Endothelial cell (in vitro differentiated cells): ENCODE results near the gene BAZ1B. TPM values are rescaled to one million over a fixed set of nuclear protein-coding genes. Genes with fewer than 3 reads are reported as not detected.
"Not testable (repeated sequence)": the region's sequence is repeated elsewhere in the genome, so short reads cannot be mapped to it uniquely, and the experiment has no call there.

Source experiments
- DNase-seq: peaks from one replicate; pipeline ENCODE4 v3.0.0; 2021; ENCODE audit warnings: low spot score
- H3K27ac Mint-ChIP-seq: one replicate; pipeline ENCODE4 v1.8.0; 2021; ENCODE audit warnings: mixed read lengths, inconsistent platforms; ENCODE audit not compliant: unreplicated experiment
- H3K27me3 Mint-ChIP-seq: one replicate; pipeline ENCODE4 v1.8.0; 2021; ENCODE audit warnings: mild to moderate bottlenecking, moderate library complexity, mixed read lengths, inconsistent platforms; ENCODE audit not compliant: unreplicated experiment
- H3K36me3 Mint-ChIP-seq: one replicate; pipeline ENCODE4 v1.8.0; 2021; ENCODE audit warnings: mild to moderate bottlenecking, low read depth, mixed read lengths, inconsistent platforms; ENCODE audit not compliant: unreplicated experiment
- H3K4me1 Mint-ChIP-seq: one replicate; pipeline ENCODE4 v1.8.0; 2021; ENCODE audit warnings: mild to moderate bottlenecking, mixed read lengths, inconsistent platforms; ENCODE audit not compliant: unreplicated experiment
- H3K4me3 Mint-ChIP-seq: one replicate; pipeline ENCODE4 v1.8.0; 2021; ENCODE audit warnings: mild to moderate bottlenecking, mixed read lengths, inconsistent platforms; ENCODE audit not compliant: unreplicated experiment
- H3K9me3 Mint-ChIP-seq: one replicate; pipeline ENCODE4 v1.8.0; 2021; ENCODE audit warnings: mixed read lengths, inconsistent platforms; ENCODE audit not compliant: unreplicated experiment
- total RNA-seq: library from RNA; stranded (reverse); fragmentation: NEBNext Ultra II Directional; extraction: Animal tissue kit (Norgen Biotek cat#: 25700); gene quantifications from one replicate; pipeline ENCODE4 v1.2.1, GENCODE V29; 2021; ENCODE audit not compliant: unreplicated experiment
- TF ChIP-seq, protein P1 (sequence below): fragments of 200-600 bp; sonication (generic); IDR thresholded peaks from one replicate; pipeline ENCODE4 v1.5.0; 2021; ENCODE audit warnings: antibody characterized with exemption; ENCODE audit not compliant: unreplicated experiment

The BAZ1B gene
- total RNA-seq, 1 donor from 2014 or later, result 56.5 TPM

DNA sequence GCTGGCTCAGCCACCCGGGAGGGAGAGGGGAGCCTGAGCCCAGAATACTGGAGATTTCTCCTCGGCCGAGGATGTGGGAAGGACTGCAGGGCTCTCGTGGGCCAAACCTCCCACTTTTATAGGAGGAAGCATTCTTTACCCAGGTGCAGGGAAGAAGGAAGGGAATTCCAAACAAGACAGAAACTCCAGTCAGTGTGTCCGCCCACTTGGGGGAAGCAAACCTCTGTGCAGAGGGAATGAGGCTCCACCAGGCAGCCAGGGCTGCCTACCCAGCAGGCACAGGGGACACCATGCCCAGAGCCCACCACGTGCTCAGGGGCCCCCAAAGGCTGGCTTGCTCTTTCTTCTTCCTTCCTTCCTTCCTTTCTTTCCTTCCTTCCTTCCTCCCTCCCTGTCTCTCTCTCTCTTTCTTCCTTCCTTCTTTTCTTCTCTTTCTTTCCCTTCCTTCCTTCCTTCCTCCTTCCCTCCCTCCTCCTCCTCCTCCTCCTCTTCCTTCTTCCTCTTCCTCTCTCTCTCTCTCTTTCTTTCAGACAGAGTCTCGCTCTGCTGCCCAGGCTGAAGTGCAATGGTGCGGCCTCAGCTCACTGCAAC, 103.9 kb downstream of the BAZ1B start:
- no peaks in the 10 kb centered on the region for H3K9me3 Mint-ChIP-seq
- no peak overlapping the region for H3K27ac Mint-ChIP-seq
- peaks cover 12% of the 10 kb centered on the region for H3K4me1 Mint-ChIP-seq
- TF ChIP-seq, protein P1, sequence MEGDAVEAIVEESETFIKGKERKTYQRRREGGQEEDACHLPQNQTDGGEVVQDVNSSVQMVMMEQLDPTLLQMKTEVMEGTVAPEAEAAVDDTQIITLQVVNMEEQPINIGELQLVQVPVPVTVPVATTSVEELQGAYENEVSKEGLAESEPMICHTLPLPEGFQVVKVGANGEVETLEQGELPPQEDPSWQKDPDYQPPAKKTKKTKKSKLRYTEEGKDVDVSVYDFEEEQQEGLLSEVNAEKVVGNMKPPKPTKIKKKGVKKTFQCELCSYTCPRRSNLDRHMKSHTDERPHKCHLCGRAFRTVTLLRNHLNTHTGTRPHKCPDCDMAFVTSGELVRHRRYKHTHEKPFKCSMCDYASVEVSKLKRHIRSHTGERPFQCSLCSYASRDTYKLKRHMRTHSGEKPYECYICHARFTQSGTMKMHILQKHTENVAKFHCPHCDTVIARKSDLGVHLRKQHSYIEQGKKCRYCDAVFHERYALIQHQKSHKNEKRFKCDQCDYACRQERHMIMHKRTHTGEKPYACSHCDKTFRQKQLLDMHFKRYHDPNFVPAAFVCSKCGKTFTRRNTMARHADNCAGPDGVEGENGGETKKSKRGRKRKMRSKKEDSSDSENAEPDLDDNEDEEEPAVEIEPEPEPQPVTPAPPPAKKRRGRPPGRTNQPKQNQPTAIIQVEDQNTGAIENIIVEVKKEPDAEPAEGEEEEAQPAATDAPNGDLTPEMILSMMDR, result no peak
- DNase-seq, result no peak
- no peak overlapping the region for H3K4me3 Mint-ChIP-seq
- H3K27me3 Mint-ChIP-seq, result peaks cover 8% of the 10 kb centered on the region
- no peaks in the 10 kb centered on the region for H3K36me3 Mint-ChIP-seq

DNA sequence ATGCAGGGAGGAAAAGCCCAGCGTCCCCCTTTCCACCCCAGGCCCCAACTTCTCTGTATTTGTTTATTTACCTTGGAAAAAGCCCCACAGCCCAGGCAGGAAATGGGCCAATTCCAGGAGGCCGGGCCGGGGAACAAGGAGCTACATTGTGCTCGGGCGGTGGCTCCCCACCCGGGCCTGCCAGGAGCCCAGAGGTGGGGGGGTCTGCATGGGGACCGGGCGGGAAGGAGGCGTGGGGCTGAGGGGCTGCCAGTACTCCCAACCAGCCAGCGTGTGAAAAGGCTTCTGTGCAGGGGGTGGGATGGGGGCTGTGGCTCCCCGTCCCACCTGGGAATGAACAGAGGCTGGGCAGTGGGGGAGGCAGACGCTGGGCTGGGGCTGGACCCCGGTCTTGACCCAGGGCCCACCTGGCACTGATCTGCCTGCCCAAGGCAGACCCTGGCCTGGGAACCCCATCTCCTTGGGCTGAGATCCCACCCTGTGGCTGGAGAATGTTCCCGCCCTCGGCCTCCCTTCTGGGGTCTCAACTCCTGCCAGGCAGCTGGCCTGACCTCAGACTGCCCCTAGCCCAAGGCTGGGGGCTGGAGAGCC, 111.5 kb downstream of the BAZ1B start:
- not testable (repeated sequence) for H3K27me3 Mint-ChIP-seq, H3K4me3 Mint-ChIP-seq, DNase-seq, H3K9me3 Mint-ChIP-seq, H3K4me1 Mint-ChIP-seq, H3K36me3 Mint-ChIP-seq
- peak overlapping the region; percentile 13 for H3K27ac Mint-ChIP-seq

DNA sequence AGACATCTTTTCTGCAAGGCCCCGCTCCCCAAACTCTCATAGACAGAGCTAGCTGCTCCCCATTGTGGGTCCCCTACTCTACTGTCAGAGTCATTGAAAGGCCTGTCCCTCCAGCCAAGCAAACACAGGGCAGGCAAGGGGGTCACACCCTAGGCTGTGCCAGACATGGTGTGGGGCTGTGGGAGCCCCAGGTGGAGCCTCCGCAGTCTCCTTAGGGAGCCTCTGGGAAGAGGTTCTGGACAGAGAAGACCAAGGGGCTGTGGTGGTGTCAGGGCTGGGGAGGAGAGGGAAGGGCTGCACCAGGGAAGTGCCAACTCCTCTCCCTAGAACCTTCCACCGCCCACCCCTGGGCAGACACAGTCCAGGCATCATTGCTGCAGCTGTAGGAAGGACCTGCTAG, 117.2 kb downstream of the BAZ1B start:
- not testable (repeated sequence) for H3K27me3 Mint-ChIP-seq, DNase-seq, H3K36me3 Mint-ChIP-seq, H3K27ac Mint-ChIP-seq, H3K4me1 Mint-ChIP-seq, H3K9me3 Mint-ChIP-seq, H3K4me3 Mint-ChIP-seq

DNA sequence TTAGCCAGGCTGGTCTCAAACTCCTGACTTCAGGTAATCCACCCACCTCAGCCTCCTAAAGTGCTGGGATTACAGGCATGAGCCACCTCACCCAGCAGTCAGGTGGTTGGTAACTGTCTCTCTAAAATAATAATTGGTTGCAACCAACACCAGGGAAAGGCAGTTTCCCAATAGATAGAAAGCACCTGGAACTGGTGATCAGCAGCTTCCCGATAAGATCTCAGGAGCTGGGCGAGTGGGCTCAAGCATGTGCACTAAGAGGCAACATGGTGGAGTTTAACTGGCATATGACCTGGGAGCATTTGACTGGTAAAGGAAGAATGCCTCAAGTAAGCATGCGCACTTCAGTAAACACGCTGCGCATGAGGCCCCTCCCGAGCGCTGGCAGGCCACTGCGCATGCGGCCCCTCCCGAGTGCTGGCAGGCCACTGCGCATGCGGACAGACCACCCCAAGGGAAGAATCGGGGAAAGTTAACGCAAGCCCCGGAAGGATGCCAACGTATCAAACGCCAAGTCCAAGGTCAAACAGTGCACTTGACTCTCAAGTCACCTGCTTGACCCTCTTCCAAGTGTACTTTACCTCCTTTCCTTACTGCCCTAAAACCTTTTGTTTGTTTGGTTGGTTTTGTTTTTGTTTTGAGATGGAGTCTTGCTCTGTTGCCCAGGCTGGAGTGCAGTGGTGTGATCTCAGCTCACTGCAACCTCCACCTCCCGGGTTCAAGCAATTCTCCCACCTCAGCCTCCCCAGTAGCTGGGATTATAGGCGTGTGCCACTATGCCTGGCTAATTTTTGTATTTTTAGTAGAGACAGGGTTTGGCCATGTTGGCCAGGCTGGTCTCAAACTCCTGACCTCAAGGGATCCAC, 122.7 kb downstream of the BAZ1B start:
- not testable (repeated sequence) for H3K4me1 Mint-ChIP-seq, H3K27ac Mint-ChIP-seq, H3K27me3 Mint-ChIP-seq, H3K9me3 Mint-ChIP-seq, DNase-seq, H3K4me3 Mint-ChIP-seq, H3K36me3 Mint-ChIP-seq

DNA sequence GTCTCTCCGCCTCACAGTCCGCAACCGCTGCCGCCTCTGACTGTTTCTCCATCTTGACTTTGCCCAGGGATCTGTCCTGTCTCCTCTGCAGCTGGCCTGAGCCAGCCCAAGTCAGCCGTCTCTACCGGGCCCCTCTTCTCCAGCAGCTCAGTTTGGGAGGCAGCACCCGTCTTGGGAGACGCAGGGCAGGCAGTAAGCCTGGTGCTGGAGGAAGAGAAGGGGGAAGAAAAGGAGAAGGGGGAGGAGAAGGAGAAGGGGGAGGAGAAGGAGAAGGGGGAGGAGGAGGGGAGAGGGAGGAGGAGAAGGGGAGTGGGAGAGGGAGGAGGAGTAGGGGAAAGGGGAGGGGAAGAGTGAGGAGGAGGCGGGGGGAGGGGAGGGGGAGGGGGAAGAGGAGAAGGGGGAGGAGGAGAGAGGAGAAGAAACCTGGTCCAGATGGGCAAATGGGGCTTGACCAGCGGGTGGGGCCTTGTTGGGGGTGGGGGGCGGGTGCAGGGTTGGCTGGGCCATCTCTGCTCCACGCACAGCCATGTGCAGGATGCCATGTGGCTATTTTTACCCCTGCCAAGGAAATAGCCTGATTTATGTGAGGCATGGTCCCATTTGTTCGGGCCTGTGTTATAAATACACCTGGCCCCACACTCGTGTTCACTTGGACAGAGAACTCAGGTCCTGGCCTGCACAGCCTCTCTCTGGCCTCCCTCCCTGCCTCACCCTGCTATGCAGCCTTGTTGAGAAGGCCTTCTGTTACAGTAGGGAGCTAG, 124.4 kb downstream of the BAZ1B start:
- H3K36me3 Mint-ChIP-seq, result no peaks in the 10 kb centered on the region
- no peaks in the 10 kb centered on the region for H3K9me3 Mint-ChIP-seq
- TF ChIP-seq, protein P1, result no peak
- H3K27me3 Mint-ChIP-seq, result peaks cover 3% of the 10 kb centered on the region
- peaks cover 3% of the 10 kb centered on the region for H3K4me1 Mint-ChIP-seq
- no peak overlapping the region for H3K4me3 Mint-ChIP-seq
- no peak for DNase-seq
- no peak overlapping the region for H3K27ac Mint-ChIP-seq
